Stimulated activated CD8-positive, alpha-beta memory T cell treated with anti-CD3 and anti-CD28 coated beads, Interleukin-2, amount 100 ng/mL, for 48 hours (primary cell): Measurements from ENCODE around the gene C1orf115.
"Not testable (repeated sequence)": the region's sequence is repeated elsewhere in the genome, so short reads cannot be mapped to it uniquely, and the experiment has no call there.

ENCODE experiments used
- DNase-seq, 2 donors: peaks; one replicate each; pipeline ENCODE4 v3.0.0-alpha.2; 2020; ENCODE audit warnings: low read depth in 2 of 2

C1orf115 gene

GRCh38 chr1:220690140-220691052, at the start of gene C1orf115:
Gene C1orf115 (plus strand): TSS chr1:220690363. CDS start chr1:220690403, 40 bp downstream.
- DNase-seq = peak; percentile 50 to 67

- no peak for DNase-seq
These were observed 47.9 kb upstream of the C1orf115 start for GRCh38 chr1:220642285-220642684.

- DNase-seq = no peak
These were observed 37.2 kb upstream of the C1orf115 start for GRCh38 chr1:220652995-220653394.

GRCh38 chr1:220655509-220655908, 34.7 kb upstream of the C1orf115 start:
- no peak for DNase-seq

- no peak for DNase-seq
These were observed 34.0 kb upstream of the C1orf115 start for GRCh38 chr1:220655961-220656740.

GRCh38 chr1:220666349-220666748, 23.8 kb upstream of the C1orf115 start:
- no peak for DNase-seq

GRCh38 chr1:220669005-220669404, 21.2 kb upstream of the C1orf115 start:
- no peak for DNase-seq

- no peak for DNase-seq
These were observed 19.8 kb upstream of the C1orf115 start for GRCh38 chr1:220670365-220670764.

- no peak for DNase-seq
These were observed 16.2 kb upstream of the C1orf115 start for GRCh38 chr1:220673921-220674320.

- no peak for DNase-seq
These were observed 12.9 kb upstream of the C1orf115 start for GRCh38 chr1:220677251-220677650.

- no peak for DNase-seq
These were observed 10.0 kb upstream of the C1orf115 start for GRCh38 chr1:220680085-220680687.

GRCh38 chr1:220681220-220681880, 8.8 kb upstream of the C1orf115 start:
- DNase-seq = no peak

GRCh38 chr1:220682901-220683576, 7.1 kb upstream of the C1orf115 start:
- no peak for DNase-seq

GRCh38 chr1:220683716-220684115, 6.4 kb upstream of the C1orf115 start:
- DNase-seq = not testable (repeated sequence)

- no peak for DNase-seq
These were observed 5.3 kb upstream of the C1orf115 start for GRCh38 chr1:220684890-220685289.

GRCh38 chr1:220685879-220686278, 4.3 kb upstream of the C1orf115 start:
- DNase-seq = no peak

- DNase-seq = no peak
These were observed 2.4 kb upstream of the C1orf115 start for GRCh38 chr1:220687809-220688208.

GRCh38 chr1:220689666-220690065, 497 bp upstream of the C1orf115 start:
- no peak for DNase-seq

GRCh38 chr1:220691053-220691684, 1.0 kb downstream of the C1orf115 start:
- no peak for DNase-seq

GRCh38 chr1:220692436-220693228, 2.5 kb downstream of the C1orf115 start:
- no peak for DNase-seq
